NCI-H2171 treated with DMSO at 0.1 percent for 48 hours (cell line): ENCODE measurements around the gene SASH1.

ENCODE experiments used
- DNase-seq: peaks from one replicate; lab custom pipeline; 2025; lab: John Stamatoyannopoulos, UW

Gene SASH1

GRCh38 chr6:148523551-148523950 is 180.9 kb downstream of the SASH1 start:
- DNase-seq = no peak

- no peak for DNase-seq
Measured at GRCh38 chr6:148524471-148524882, 181.8 kb downstream of the SASH1 start.

- DNase-seq = no peak
Measured at GRCh38 chr6:148524976-148525375, 182.3 kb downstream of the SASH1 start.

- DNase-seq = no peak
Measured at GRCh38 chr6:148525453-148525852, 182.8 kb downstream of the SASH1 start.

GRCh38 chr6:148526145-148526544 is 183.5 kb downstream of the SASH1 start:
- no peak for DNase-seq

- DNase-seq = no peak
Measured at GRCh38 chr6:148528292-148528691, 185.7 kb downstream of the SASH1 start.

GRCh38 chr6:148529010-148529409 is 186.4 kb downstream of the SASH1 start:
- no peak for DNase-seq

GRCh38 chr6:148530394-148530953 is 187.8 kb downstream of the SASH1 start:
- DNase-seq = no peak

- no peak for DNase-seq
Measured at GRCh38 chr6:148530976-148531375, 188.3 kb downstream of the SASH1 start.

GRCh38 chr6:148532698-148533097 is 190.1 kb downstream of the SASH1 start:
- DNase-seq = no peak

GRCh38 chr6:148533309-148534107 is 190.9 kb downstream of the SASH1 start:
- DNase-seq = no peak

- no peak for DNase-seq
Measured at GRCh38 chr6:148534871-148535270, 192.2 kb downstream of the SASH1 start.

GRCh38 chr6:148535381-148535780 is 192.7 kb downstream of the SASH1 start:
- no peak for DNase-seq

GRCh38 chr6:148535976-148536375 is 193.3 kb downstream of the SASH1 start:
- DNase-seq = no peak

- no peak for DNase-seq
Measured at GRCh38 chr6:148538261-148539190, 195.9 kb downstream of the SASH1 start.

GRCh38 chr6:148543540-148543939 is 200.9 kb downstream of the SASH1 start:
- DNase-seq = no peak

- DNase-seq = no peak
Measured at GRCh38 chr6:148544421-148544820, 201.8 kb downstream of the SASH1 start.

- DNase-seq = no peak
Measured at GRCh38 chr6:148545901-148546300, 203.3 kb downstream of the SASH1 start.

GRCh38 chr6:148547110-148547509 is 204.5 kb downstream of the SASH1 start:
- no peak for DNase-seq

- DNase-seq = no peak
Measured at GRCh38 chr6:148548065-148548748, 205.6 kb downstream of the SASH1 start.

GRCh38 chr6:148548749-148549140 is 206.1 kb downstream of the SASH1 start:
- DNase-seq = no peak

- no peak for DNase-seq
Measured at GRCh38 chr6:148550569-148550968, 207.9 kb downstream of the SASH1 start.
